HL-60 (cell line): ENCODE results near the gene DYSF.

ENCODE experiments used
- GABPA ChIP-seq: IDR thresholded peaks from 2 replicates; pipeline ENCODE4 v1.6.1; 2012; ENCODE audit warnings: low read depth
- POLR2AphosphoS5 ChIP-seq: IDR thresholded peaks from 2 replicates; pipeline ENCODE4 v1.6.1; 2012; ENCODE audit warnings: low read depth
- SPI1 ChIP-seq: IDR thresholded peaks from 2 replicates; pipeline ENCODE4 v1.6.1; 2012; ENCODE audit warnings: low read depth, mild to moderate bottlenecking, borderline replicate concordance
- TF ChIP-seq, protein P1 (sequence below): IDR thresholded peaks from one replicate; pipeline ENCODE4 v1.5.1; 2011; ENCODE audit warnings: low read length, control low read depth, inconsistent platforms; ENCODE audit not compliant: insufficient read depth
- TF ChIP-seq, protein P2 (sequence below): IDR thresholded peaks from 2 replicates; pipeline ENCODE4 v1.6.1; 2012; ENCODE audit warnings: low read depth; ENCODE audit not compliant: insufficient replicate concordance

DNA sequence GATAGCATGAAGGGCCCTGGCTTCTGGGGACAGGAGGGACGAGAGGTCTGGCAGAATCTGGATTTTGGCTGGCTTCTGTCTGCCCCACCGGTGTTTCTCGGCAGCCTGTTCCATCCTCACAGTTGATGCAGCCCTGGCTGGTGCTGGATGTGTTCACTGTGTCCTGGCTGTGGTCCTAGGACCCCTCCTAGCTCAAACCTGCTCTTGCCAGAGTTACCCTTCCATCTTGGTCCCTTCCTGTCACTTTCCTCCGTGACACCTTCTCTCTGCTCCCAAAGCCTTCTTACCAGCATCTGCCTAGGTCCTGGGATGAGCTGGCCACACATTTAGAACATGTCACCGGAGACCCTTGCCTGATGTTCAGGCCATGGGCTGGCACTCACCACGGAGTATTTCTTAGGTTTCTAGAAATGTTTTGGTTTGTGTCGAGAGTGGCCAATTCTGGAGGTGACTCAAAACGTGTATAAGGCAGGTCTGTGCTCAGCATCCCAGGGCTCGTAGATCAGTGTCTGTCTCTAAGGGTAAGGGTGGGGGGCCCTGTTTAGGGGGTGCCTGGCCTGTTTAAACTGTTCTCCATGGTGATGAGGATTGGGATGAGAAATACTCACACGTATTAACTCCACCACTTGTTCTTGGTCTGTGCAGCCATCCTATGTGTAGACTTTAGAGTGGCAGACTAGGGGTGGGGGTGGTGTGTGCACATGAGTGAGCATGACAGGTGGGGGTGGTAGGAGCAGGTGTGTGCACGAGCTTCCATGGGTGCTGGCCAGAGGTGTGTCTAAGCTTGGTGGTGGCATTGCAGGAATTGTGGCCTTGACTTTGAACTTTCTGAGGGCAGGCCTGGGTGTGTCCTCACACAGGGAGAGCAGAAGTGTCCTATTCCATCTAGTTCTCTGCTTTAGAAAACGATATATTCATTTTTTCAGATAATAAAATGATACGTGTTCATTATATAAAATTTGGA is 162.7 kb downstream of the DYSF start:
- TF ChIP-seq, protein P1, sequence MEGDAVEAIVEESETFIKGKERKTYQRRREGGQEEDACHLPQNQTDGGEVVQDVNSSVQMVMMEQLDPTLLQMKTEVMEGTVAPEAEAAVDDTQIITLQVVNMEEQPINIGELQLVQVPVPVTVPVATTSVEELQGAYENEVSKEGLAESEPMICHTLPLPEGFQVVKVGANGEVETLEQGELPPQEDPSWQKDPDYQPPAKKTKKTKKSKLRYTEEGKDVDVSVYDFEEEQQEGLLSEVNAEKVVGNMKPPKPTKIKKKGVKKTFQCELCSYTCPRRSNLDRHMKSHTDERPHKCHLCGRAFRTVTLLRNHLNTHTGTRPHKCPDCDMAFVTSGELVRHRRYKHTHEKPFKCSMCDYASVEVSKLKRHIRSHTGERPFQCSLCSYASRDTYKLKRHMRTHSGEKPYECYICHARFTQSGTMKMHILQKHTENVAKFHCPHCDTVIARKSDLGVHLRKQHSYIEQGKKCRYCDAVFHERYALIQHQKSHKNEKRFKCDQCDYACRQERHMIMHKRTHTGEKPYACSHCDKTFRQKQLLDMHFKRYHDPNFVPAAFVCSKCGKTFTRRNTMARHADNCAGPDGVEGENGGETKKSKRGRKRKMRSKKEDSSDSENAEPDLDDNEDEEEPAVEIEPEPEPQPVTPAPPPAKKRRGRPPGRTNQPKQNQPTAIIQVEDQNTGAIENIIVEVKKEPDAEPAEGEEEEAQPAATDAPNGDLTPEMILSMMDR, result no peak
- TF ChIP-seq SPI1 (no peak), POLR2AphosphoS5 (no peak), GABPA (no peak)
- TF ChIP-seq, protein P2, sequence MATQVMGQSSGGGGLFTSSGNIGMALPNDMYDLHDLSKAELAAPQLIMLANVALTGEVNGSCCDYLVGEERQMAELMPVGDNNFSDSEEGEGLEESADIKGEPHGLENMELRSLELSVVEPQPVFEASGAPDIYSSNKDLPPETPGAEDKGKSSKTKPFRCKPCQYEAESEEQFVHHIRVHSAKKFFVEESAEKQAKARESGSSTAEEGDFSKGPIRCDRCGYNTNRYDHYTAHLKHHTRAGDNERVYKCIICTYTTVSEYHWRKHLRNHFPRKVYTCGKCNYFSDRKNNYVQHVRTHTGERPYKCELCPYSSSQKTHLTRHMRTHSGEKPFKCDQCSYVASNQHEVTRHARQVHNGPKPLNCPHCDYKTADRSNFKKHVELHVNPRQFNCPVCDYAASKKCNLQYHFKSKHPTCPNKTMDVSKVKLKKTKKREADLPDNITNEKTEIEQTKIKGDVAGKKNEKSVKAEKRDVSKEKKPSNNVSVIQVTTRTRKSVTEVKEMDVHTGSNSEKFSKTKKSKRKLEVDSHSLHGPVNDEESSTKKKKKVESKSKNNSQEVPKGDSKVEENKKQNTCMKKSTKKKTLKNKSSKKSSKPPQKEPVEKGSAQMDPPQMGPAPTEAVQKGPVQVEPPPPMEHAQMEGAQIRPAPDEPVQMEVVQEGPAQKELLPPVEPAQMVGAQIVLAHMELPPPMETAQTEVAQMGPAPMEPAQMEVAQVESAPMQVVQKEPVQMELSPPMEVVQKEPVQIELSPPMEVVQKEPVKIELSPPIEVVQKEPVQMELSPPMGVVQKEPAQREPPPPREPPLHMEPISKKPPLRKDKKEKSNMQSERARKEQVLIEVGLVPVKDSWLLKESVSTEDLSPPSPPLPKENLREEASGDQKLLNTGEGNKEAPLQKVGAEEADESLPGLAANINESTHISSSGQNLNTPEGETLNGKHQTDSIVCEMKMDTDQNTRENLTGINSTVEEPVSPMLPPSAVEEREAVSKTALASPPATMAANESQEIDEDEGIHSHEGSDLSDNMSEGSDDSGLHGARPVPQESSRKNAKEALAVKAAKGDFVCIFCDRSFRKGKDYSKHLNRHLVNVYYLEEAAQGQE, result no peak
